GM12864 (cell line): ENCODE results near the gene SRCIN1.
"Not testable (repeated sequence)": the region's sequence is repeated elsewhere in the genome, so short reads cannot be mapped to it uniquely, and the experiment has no call there.

ENCODE experiments used
- DNase-seq: peaks from one replicate; pipeline ENCODE4 v3.0.0-alpha.2; 2011; ENCODE audit warnings: low read depth
- H3K4me3 ChIP-seq: 2 replicates; pipeline ENCODE4 v1.5.1; 2011; ENCODE audit warnings: mild to moderate bottlenecking, low read depth, low read length, control low read depth
- TF ChIP-seq, protein P1 (sequence below): IDR thresholded peaks from 2 replicates; pipeline ENCODE4 v1.5.1; 2011; ENCODE audit warnings: low read depth, mild to moderate bottlenecking, moderate library complexity, low read length, control low read depth, inconsistent platforms; ENCODE audit errors: missing control alignments

The SRCIN1 gene

DNA sequence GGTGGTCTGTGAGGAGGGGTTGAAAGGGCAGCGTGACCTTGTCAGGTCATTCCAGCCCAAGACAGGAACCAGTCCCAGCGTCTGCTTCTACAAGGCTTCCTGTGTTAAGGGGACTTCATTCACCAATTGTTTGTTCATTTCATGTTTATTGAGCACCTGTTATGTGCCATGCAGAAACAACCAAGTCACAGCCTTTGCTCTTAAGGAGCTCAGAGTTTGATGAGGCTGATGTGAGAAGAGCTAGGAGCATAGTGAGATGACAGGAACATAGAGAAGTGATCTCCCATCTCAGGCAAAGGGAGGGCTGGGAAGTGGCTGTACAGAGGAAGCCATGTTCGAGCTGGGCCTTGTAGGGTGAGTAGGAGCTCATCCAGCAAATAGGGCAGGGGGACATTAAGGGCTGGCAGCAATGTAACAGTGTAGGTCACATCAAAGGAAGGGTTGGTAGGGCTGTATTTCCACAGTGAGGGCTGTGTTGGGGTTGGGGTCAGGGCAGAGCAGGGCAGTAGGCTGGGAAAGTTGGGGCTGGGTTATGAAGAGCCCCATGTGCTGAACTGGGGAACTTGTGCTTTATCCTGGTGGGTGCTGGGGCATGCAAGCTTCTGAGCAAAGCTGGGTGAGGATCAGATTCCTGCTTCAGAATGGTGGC, 97.7 kb downstream of the SRCIN1 start:
- no peak for DNase-seq
- TF ChIP-seq, protein P1, sequence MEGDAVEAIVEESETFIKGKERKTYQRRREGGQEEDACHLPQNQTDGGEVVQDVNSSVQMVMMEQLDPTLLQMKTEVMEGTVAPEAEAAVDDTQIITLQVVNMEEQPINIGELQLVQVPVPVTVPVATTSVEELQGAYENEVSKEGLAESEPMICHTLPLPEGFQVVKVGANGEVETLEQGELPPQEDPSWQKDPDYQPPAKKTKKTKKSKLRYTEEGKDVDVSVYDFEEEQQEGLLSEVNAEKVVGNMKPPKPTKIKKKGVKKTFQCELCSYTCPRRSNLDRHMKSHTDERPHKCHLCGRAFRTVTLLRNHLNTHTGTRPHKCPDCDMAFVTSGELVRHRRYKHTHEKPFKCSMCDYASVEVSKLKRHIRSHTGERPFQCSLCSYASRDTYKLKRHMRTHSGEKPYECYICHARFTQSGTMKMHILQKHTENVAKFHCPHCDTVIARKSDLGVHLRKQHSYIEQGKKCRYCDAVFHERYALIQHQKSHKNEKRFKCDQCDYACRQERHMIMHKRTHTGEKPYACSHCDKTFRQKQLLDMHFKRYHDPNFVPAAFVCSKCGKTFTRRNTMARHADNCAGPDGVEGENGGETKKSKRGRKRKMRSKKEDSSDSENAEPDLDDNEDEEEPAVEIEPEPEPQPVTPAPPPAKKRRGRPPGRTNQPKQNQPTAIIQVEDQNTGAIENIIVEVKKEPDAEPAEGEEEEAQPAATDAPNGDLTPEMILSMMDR: no peak
- H3K4me3 ChIP-seq: no peak overlapping the region

DNA sequence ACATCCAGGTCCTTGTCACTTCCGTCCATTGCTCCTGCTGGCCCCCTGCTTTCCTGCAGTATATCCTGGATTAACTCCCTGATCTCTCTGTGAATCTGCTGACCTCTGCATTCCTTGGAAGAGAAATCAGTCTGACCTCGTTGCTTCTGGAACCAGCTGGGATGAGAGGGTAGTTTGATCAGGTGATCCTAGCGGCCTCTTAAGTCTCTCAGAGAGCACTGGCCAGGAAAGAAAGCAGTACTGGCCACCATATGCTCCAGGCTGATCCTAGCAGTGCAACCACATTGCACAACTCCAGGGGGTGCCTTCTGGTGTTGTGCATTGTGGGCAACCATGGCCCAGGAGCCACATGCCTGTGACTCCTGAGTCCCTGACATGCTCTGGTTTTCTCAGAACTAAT, 98.3 kb downstream of the SRCIN1 start:
- H3K4me3 ChIP-seq: no peak overlapping the region
- no peak for DNase-seq
- TF ChIP-seq, protein P1: no peak

DNA sequence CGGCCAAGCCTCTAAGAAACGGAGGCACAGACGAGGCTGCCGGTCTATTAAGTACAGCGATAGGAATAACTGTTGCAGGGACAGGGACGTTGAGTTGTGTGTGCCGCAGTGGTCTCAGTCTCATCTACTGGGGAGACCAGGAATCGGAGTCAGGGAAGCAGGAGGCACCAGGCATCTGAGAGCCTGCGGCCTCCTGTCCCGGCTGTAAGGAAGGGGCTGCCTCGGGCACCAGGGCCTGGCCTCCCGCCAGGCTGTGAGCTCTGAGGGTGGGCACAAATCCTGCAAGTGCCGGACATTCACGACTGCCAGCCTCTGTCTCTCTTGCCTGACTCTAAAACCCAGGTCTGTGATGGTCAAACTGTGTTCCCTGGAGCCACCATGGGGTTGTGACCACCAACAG, 101.5 kb downstream of the SRCIN1 start:
- H3K4me3 ChIP-seq: no peak overlapping the region
- DNase-seq: no peak
- TF ChIP-seq, protein P1: no peak

DNA sequence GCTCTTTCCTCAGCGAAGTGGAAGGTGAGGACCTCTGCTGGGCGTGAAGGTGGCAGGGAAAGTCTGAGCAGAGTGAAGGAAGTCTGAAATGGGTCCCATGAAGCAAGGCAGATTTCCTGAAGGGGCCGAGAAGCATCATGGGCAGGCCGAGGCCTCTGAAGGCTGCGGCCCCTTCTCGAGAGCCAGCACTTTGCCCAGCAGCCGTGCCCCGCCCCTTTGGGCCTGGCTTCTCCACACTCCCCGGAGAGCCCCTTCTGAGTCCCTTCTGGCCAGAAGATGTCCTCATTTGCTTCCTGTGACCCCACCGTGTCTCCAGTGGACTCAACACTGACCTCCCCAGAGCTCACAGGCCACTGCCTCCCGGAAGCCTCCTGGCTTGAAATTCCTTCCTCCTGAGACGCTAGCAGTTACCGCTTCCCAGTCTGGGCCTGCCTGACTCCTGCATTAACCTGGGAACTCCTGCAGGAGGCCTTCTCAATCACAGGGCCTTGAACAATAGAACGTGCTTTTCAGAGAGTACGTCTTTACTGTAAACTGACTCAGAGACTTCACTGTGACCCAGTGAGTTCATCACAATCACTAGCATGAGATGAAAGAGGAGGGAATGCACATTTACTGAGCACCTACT, 102.4 kb downstream of the SRCIN1 start:
- DNase-seq, H3K4me3 ChIP-seq: not testable (repeated sequence)

DNA sequence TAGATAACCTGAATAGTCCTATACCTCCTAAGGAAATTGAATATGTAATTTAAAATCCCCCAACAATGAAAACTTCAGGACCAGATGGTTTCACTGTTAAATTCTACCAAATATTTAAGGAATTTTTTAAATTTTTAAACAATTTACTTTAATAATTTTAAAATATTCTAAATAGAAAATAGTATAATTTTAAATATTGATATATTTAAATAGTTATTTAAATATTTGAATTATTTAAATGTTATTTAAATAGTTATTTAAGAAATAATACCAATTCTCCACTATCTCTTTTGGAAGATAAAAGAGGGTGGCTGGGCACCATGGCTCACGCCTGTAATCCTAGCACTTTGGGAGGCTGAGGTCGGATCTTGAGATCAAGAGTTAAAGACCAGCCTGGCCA, 104.0 kb downstream of the SRCIN1 start:
- not testable (repeated sequence) for DNase-seq, H3K4me3 ChIP-seq

DNA sequence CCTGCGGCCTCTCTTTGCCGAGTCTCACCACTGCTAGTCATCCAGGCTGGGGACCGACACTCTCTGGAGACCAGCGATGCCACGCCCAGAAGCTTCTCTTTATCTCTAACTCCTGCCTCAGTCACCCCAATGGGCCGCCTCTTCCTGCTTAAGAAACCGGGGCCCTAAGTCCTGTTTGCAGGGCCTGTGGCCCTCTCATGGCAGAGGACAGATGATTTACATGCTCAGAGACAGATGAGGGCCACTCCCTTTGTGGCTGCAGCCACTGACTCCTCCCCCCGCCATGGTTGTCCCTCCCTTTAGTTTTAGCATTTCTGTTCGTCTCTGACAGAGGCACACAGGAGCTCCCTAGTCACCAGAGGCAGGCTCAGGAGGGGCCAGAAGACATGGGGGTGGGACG, 106.5 kb downstream of the SRCIN1 start:
- not testable (repeated sequence) for H3K4me3 ChIP-seq, DNase-seq

DNA sequence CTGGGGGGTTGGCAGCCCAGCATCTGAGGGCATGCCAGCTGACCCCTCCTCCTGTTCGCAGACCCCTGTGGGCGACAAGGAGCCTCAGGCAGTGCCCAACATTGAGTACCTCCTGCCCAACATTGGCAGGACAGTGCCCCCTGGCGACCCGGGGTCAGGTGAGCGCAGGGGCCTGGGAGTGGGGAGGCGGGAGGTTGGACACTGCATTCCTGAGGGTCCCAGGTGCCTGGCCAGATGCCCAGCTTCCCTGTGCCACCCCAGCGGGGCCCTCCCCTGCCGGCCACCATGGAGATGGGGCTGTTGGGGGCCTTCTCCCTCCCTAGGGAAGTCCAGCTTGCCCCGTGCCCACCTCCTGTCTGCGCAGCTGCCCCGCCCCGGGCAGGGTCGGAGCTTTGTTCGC, 107.4 kb downstream of the SRCIN1 start:
- no peak overlapping the region for H3K4me3 ChIP-seq
- TF ChIP-seq, protein P1: no peak
- no peak for DNase-seq

DNA sequence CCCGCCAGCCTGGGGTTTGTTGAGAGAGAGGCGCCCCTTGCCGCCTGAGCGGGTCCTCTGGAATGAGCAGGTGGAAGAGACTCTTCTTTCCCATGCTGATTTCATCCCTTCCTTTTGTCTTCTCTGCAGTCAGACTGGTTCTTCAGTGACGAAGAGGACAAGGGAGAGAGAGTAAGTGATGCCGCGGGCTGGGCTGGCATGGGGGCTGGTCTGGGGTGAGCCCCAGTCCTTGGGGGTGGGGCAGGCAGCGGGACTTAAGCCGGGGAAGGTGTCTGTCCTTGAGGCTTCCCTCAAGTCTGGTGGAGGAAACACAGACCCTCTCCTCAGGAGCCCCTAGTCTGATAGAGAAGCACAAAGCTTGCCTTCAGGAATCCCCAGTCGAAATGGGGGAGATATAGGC, 108.1 kb downstream of the SRCIN1 start:
- H3K4me3 ChIP-seq, DNase-seq: not testable (repeated sequence)

DNA sequence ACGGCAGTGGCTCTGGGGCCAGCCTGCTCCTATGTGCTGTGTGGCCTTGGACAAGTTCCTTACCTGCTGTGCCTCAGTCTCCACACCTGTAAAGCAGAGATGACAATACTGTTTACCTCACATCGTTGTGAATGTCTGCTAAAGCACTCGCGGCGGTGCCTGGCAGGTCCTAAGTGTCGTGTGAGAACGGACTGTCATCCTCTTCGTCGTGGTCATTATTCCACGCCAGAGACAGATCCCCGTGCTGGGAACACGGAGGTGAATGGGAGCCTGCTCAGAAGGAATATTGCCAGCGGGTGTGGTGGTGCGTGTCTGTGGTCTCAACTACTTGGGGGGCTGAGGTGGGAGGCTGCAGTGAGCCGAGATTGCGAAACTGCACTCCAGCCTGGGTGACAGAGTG, 111.6 kb downstream of the SRCIN1 start:
- not testable (repeated sequence) for DNase-seq, H3K4me3 ChIP-seq
